Skeletal muscle cell (primary cell): Measurements from ENCODE around the gene ZNF407.
A peak's percentile ranks its signal among the peaks of the same experiment; 100 is the strongest.

Experiments used
- DNase-seq: peaks from one replicate; pipeline ENCODE4 v3.0.0-alpha.2; 2010; ENCODE audit warnings: low read depth
- H3K4me3 ChIP-seq: 2 replicates; pipeline ENCODE4 v1.5.1; 2011; ENCODE audit warnings: low read depth, mild to moderate bottlenecking, control low read depth, low read length, moderate library complexity

The ZNF407 gene

GRCh38 chr18:74654638-74655037, 57.0 kb downstream of the ZNF407 start:
- no peak overlapping the region for H3K4me3 ChIP-seq
- DNase-seq, result no peak

- H3K4me3 ChIP-seq, result no peak overlapping the region
These were observed 63.3 kb downstream of the ZNF407 start for GRCh38 chr18:74661008-74661407.

GRCh38 chr18:74661691-74662090, 64.0 kb downstream of the ZNF407 start:
- no peak overlapping the region for H3K4me3 ChIP-seq
- no peak for DNase-seq

More at GRCh38 chr18:74661008-74661407, 63.3 kb downstream of the ZNF407 start:
- no peak for DNase-seq

- H3K4me3 ChIP-seq, result no peak overlapping the region
- DNase-seq, result no peak
These were observed 65.0 kb downstream of the ZNF407 start for GRCh38 chr18:74662622-74663021.

- no peak for DNase-seq
- H3K4me3 ChIP-seq, result no peak overlapping the region
These were observed 67.7 kb downstream of the ZNF407 start for GRCh38 chr18:74665346-74665745.

- no peak for DNase-seq
- no peak overlapping the region for H3K4me3 ChIP-seq
These were observed 68.2 kb downstream of the ZNF407 start for GRCh38 chr18:74665905-74666304.

GRCh38 chr18:74669136-74669798, 71.6 kb downstream of the ZNF407 start:
- no peak for DNase-seq
- H3K4me3 ChIP-seq, result no peak overlapping the region

GRCh38 chr18:74672371-74672770, 74.7 kb downstream of the ZNF407 start:
- no peak for DNase-seq
- no peak overlapping the region for H3K4me3 ChIP-seq

- no peak overlapping the region for H3K4me3 ChIP-seq
These were observed 76.8 kb downstream of the ZNF407 start for GRCh38 chr18:74674487-74674886.

GRCh38 chr18:74679006-74679678, 81.5 kb downstream of the ZNF407 start:
- no peak for DNase-seq
- no peak overlapping the region for H3K4me3 ChIP-seq

More at GRCh38 chr18:74674487-74674886, 76.8 kb downstream of the ZNF407 start:
- DNase-seq, result no peak

GRCh38 chr18:74679679-74680076, 82.0 kb downstream of the ZNF407 start:
- DNase-seq, result no peak
- H3K4me3 ChIP-seq, result no peak overlapping the region

- H3K4me3 ChIP-seq, result no peak overlapping the region
- no peak for DNase-seq
These were observed 84.7 kb downstream of the ZNF407 start for GRCh38 chr18:74682141-74682990.

GRCh38 chr18:74682991-74683297, 85.3 kb downstream of the ZNF407 start:
- DNase-seq, result no peak

GRCh38 chr18:74683573-74683972, 85.9 kb downstream of the ZNF407 start:
- DNase-seq, result no peak
- no peak overlapping the region for H3K4me3 ChIP-seq

More at GRCh38 chr18:74682991-74683297, 85.3 kb downstream of the ZNF407 start:
- H3K4me3 ChIP-seq, result no peak overlapping the region

- H3K4me3 ChIP-seq, result no peak overlapping the region
- peak; percentile 69 for DNase-seq
These were observed 91.6 kb downstream of the ZNF407 start for GRCh38 chr18:74689251-74689650.

GRCh38 chr18:74692367-74693013, 94.8 kb downstream of the ZNF407 start:
- H3K4me3 ChIP-seq, result no peak overlapping the region
- DNase-seq, result no peak

- no peak overlapping the region for H3K4me3 ChIP-seq
- DNase-seq, result no peak
These were observed 96.8 kb downstream of the ZNF407 start for GRCh38 chr18:74694436-74694835.

GRCh38 chr18:74695170-74695569, 97.5 kb downstream of the ZNF407 start:
- no peak overlapping the region for H3K4me3 ChIP-seq
- DNase-seq, result no peak

GRCh38 chr18:74698881-74699280, 101.2 kb downstream of the ZNF407 start:
- DNase-seq, result no peak
- no peak overlapping the region for H3K4me3 ChIP-seq

GRCh38 chr18:74699455-74699854, 101.8 kb downstream of the ZNF407 start:
- no peak overlapping the region for H3K4me3 ChIP-seq
- DNase-seq, result no peak
